HG03045 (cell line): ENCODE measurements around the gene RBPJ.
"Not testable (repeated sequence)": the region's sequence is repeated elsewhere in the genome, so short reads cannot be mapped to it uniquely, and the experiment has no call there.

Source experiments
- ATAC-seq: cut with Tn5 transposase; IDR thresholded peaks from one replicate; pipeline ENCODE4 v1.9.1; 2021; ENCODE audit warnings: mild to moderate bottlenecking, moderate library complexity; ENCODE audit not compliant: unreplicated experiment

The RBPJ gene

DNA sequence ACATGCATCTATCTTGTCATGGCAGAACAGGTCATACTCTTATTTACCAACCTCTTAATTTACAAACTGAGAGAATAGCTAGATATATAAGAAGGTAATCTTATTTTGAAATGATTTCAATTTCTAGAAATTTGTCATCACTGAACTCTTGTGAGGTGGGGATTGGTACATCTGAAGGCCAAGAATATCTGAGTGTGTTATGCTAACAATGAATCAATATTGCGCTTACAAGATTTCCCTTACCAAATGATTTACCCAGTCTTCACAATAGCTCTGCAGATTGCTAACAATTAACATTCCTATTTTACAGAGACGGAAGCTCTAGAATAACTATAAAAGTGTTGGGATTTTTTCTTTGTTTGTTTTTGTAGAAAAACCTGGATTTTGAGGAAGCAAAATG, 48.3 kb downstream of the RBPJ start:
- no peak for ATAC-seq

GRCh38 chr4:26369581-26369980, 48.8 kb downstream of the RBPJ start:
- no peak for ATAC-seq

DNA sequence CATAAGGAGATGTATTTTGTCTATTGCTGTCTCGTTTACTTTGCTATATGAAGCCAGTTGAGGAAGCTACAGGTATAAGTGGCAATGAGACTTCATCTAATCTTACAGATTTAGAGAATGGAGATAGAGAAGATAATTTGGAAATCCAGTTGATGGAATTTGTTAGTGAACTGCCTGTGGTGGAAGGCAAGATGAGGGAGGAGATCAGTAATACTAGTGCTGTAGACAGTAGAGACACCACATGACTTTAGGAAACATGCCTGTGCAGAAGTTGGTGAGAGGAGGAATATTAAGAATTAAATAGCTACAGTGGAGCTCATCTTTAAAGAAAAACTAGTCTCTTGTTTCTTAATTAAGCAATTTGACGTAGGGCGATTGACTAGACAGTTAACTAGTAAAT, 51.3 kb downstream of the RBPJ start:
- ATAC-seq, result no peak

GRCh38 chr4:26372525-26373172, 51.8 kb downstream of the RBPJ start:
- ATAC-seq, result peak; percentile 82

DNA sequence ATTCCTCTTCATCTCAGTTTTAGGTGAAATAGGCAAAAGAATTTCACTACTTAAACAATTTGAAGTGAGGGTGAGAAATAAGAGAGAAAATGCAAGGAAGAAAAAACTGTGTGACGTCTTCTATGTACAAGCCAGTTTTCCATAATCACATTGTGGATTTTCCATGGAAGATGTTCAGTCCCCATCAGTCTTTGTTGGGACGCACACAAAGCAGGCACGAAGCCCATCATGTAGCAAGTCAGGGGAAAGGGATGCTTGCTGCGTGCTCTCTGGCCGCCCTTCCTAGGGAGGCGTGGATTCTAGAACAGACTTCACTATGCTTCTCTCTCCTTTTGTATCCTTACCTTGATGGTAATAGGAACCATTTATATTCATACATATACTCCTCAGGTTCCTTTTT, 54.7 kb downstream of the RBPJ start:
- no peak for ATAC-seq

- no peak for ATAC-seq
Measured at GRCh38 chr4:26377328-26378311, 56.8 kb downstream of the RBPJ start.

DNA sequence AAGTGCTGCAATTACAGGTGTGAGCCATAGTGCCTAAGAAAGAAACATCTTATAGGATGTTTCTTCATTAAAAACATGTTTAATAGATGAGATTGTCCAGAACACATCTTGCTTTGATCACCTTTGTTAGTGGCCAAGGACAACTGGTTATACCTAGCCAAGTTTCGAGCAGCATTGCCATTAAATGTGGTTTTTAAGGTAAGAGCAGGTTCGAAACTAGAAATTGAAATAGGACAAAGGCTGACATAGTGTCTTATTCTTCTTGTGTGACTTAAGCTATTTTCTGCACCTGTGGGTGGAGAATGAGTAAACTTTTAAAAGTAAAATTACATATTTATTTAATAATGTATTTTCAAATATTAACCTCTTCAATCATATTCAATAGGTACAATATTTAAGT, 59.0 kb downstream of the RBPJ start:
- no peak for ATAC-seq

DNA sequence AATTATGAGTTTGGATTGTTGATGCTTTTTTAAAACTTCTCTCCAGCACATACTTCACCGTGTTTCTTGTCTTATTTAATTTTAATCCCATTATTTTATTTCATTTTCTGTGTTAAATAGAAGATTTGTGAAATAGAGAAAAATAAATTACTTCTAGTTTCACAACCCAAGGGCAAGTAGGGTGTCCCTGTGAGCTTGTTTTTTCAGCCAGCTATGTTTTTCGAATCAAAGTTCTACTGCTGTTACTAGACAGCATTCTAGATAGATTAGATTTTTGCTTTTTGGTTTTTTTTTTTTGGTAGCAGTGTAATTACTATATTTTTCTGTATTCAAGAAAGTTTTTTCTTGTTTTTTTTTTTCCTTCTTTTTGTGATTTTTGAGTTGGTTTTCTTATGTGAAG, 59.9 kb downstream of the RBPJ start:
- no peak for ATAC-seq

GRCh38 chr4:26384380-26385057, 63.7 kb downstream of the RBPJ start:
- no peak for ATAC-seq

DNA sequence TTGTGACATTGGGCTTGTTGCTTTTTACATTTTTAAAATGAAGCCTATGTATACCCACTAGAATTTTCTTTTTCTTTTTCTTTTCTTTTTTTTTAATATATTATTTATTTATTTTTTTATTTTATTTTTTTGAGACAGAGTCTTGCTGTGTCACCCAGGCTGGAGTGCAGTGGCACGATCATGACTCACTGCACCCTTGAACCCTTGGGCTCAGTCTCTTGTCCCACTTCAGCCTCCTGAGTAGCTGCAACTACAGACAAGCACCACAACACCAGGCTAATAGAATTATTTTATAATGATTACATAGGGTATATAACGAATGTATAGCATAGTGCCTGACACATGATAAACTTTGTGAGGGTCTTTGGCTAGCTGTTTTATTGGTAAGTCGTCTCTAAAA, 64.9 kb downstream of the RBPJ start:
- ATAC-seq, result no peak

DNA sequence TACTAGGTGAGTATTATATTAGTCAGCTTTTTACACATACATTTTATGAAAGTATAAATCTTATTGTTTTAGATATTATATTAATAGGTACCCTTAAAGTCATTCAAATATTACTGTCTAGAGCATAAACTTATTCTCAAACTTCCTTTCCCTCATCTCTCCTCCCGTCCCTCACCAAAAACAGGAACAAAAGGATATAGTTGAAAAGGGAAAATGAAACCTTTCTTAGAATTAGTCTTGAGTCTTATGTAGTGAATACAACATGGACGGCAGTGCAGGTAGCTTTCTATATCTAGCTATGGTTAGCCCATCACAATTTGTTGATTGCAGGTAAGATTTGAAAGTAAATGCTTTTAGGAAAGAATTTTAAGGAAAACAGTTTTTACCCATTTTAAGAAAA, 65.6 kb downstream of the RBPJ start:
- no peak for ATAC-seq

DNA sequence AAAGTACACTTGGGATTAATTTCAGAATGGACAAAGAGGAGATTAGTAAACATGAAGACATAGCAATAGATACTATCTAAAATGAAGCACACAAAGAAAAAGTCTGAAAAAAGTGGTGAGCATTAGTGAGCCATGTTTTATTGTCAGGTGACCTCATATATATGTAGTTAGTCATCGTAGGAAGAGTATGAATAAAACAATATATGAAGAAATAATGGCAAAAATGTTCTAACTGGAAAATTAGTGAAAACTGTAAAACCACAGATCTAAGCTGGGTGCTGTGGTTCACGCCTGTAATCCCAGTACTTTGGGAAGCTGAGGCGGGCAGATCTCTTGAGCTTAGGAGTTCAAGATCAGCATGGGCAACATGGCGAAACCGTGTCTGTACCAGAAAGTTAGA, 67.9 kb downstream of the RBPJ start:
- ATAC-seq, result no peak

DNA sequence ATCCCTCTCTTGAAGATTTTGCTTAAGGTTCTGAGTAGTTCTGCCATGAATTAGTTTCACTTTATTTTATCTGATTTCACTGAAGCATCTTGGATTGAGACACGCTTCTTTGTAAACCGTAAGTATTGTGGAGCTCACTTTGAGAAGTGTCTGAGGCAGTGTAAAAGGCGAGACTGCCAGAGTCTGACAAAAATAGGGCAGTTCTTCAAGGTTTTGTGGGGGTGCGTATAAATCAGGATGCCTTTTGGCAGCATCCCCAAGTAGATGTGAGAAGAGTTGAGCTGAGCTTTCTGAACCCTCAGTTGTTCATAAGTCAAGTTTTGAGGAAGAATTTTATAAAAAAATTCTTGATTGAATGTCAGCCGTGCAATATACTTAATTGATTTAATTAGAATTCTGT, 76.3 kb downstream of the RBPJ start:
- no peak for ATAC-seq

DNA sequence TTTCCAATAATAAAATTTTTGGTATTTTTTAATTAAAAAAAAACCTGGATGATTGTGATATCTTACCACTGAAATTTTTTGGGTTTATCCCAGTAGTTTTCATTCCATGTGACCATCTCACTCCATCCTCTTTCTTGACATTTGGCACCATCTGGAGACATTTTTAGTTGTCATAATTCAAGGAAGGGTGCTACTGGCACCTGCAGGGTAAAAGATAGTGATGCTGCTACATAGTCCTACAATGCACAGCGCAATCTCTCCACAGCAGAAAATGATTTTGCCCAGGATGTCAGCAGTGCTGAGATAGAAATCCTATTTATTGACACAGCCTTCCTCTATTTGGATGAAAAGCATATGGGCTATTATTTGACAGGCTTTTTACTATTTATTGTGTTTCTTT, 79.3 kb downstream of the RBPJ start:
- no peak for ATAC-seq

DNA sequence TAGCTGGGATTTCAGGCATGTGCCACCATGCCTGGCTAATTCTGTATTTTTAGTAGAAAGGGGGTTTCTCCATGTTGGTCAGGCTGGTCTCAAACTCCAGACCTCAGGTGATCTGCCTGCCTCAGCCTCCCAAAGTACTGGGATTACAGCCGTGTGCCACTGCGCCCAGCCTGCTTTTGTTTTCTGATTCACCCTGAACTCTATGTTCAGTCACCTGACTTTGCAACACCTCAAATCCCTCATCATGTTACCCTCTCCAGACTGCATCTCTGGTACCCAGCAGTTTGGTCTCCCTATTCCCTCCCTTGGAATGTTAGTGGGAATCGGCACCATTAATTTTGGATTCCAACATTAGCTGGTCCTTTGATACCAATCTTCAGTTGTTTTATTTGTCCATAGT, 81.2 kb downstream of the RBPJ start:
- not testable (repeated sequence) for ATAC-seq

DNA sequence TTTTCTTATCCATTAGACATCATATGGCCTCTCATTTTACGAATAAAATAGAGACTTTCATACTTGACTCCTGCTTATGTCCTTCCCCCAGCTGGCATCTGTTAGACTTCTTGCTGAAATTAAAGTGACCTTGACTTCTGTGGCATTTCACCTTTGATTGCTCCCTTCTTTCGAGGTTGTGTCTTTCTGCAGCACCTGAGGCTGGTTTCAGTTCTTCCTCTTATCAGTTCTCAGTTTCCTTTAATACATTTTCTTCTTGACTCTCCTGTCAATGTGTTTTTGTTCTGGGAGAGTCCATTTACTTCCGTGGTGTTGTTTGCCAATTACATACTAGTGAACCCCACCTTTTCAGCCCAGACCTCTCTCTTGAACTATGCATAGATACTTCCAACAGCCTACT, 81.6 kb downstream of the RBPJ start:
- no peak for ATAC-seq

- no peak for ATAC-seq
Measured at GRCh38 chr4:26404743-26405206, 84.0 kb downstream of the RBPJ start.

GRCh38 chr4:26406346-26406975, 85.6 kb downstream of the RBPJ start:
- ATAC-seq, result no peak

GRCh38 chr4:26407476-26407875, 86.7 kb downstream of the RBPJ start:
- ATAC-seq, result no peak

DNA sequence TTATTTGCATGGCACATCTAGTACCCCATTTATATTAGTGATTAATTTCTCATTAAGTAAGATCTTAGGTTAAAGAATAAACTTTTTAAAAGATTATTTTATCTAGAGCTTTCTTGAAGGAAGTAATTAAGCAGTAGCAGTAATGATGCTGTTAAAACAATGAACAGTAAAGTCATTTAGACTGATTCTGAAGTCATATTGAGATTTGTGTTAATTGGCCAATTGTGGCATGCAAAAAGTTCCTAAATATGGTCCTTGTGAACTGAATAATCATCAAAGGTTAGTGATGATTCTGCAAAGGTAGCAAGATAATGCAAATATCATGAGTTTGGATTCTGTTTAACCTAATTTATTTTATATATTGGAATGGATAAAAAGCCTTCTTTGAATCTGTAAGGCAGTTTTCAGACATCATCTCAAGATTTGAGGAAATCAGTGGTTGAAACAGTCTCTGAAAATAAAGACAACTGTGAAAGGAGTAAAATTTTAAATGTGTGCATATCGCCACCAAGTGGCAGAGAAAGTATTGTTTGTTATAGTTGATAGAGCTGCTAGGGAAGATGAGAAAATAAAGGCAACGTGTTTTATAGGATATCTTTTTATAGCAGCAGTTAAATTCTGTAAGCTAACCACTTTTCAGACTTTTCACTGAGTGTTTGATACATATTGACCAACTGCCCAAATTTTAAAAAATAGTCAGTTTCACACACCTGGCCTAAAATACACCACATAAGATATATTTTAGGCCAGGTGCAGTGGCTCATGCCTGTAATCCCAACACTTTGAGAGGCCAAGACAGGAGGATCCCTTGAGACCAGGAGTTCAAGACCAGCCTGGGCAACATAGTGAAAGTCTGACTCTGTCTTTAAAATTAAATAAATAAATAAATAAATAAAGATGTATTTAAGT, 89.8 kb downstream of the RBPJ start:
- ATAC-seq, result no peak
